ENCODE measurements around the gene DNMBP. TPM values are rescaled to one million over a fixed set of nuclear protein-coding genes. Genes with fewer than 3 reads are reported as not detected.
A peak's percentile ranks its signal among the peaks of the same experiment; 100 is the strongest.

DNMBP gene
- total and polyA plus RNA-seq, 2 of the 4 experiments (the other 2 are of a cell fraction), result 10.9 to 13.6 TPM

DNA sequence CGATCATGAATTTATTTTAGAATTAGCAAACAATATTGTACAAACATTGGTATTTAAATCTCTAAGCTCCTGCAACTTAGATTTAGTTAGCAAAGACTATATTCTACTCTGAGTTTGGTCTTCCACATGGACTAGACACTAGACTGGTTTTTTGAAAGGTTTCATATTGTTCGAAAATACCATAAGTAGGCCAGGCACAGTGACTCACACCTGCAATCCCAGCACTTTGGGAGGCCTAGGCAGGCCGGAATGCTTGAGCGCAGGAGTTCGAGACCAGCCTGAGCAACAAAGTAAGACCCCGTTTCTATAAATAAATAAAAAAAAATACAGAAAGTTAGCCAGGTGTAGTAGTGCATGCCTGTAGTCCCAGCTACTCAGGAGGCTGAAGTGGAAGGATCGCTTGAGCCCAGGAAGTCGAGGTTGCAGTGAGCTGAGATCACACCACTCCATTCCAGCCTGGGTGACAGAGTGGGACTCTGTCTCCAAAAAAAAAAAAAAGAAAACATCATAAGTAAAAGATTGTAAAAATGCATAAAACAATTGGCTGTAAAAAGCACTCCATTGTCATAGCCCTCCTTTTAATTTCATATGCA lies 154.2 kb downstream of the DNMBP start:
- H3K27ac ChIP-seq (ENCODE audit: insufficient read depth, low read length), result no peak overlapping the region
- no peak overlapping the region for H2BK120ac ChIP-seq (ENCODE audit: low read depth, low read length)
- dilution Hi-C loops (cut with HindIII; ENCODE audit: low sequenced_read_pairs, unreplicated experiment), result no loop called here
- no peaks in the 10 kb centered on the region for H3K9me3 ChIP-seq (ENCODE audit: control insufficient read depth, insufficient read depth, low read length)
- H3K36me3 ChIP-seq (ENCODE audit: control insufficient read depth, insufficient read depth, low read length), result no peaks in the 10 kb centered on the region
- in situ Hi-C loops (cut with MboI; ENCODE audit: low sequenced_read_pairs), result no loop called here
- BruUV-seq (replicated peaks), result no TSS peak
- no CpG with 5 or more reads among the region's 8 CpGs for WGBS, 2 experiments (ENCODE audit: extremely low coverage in 2 of 2, insufficient read length in 1 of 2)
- H2AFZ ChIP-seq (replicated peaks; ENCODE audit: low read length, poor library complexity), result no peak overlapping the region
- CTCF ChIA-PET, result interaction anchor here (0.6 to 1.8 kb wide), 5 partner anchors 15 to 190 kb away, joined by 3 to 5 read pairs (median 3); no protein-coding TSS in a partner anchor
- H3K56ac ChIP-seq (ENCODE audit: extremely low read depth, insufficient read depth, low read length), result no peak overlapping the region
- intact Hi-C loops (cut with micrococcal nuclease), result loop anchor here (1.0 to 2.0 kb wide), 3 partner anchors 109 to 331 kb away; partner anchors contain the start of gene ERLIN1
- POLR2A ChIA-PET (ENCODE audit: unreplicated experiment), result no interaction called here
- H2BK15ac ChIP-seq (ENCODE audit: low read depth, low read length), result no peak overlapping the region
- H2AK5ac ChIP-seq (ENCODE audit: low read depth, low read length), result no peak overlapping the region
- no peak overlapping the region for H3K14ac ChIP-seq (replicated peaks; ENCODE audit: low read depth, low read length)
- H3K23ac ChIP-seq (ENCODE audit: low read depth, low read length), result no peak overlapping the region
- H2AK9ac ChIP-seq (replicated peaks; ENCODE audit: low read depth, low read length, poor library complexity), result no peak overlapping the region
- no peak overlapping the region for H2BK20ac ChIP-seq (ENCODE audit: low read depth, low read length)
- H3K27me3 ChIP-seq (ENCODE audit: control insufficient read depth, insufficient read depth, low read length), result peaks cover 2% of the 10 kb centered on the region
- no peak overlapping the region for H2BK5ac ChIP-seq (ENCODE audit: low read depth, low read length, poor library complexity, severe bottlenecking)
- H3K79me1 ChIP-seq (ENCODE audit: low read depth in 1 of 2, low read length in 2 of 2), result no peaks in the 10 kb centered on the region
- no peaks in the 10 kb centered on the region; the same call in 1 of the 2 replicates for H3K4me1 ChIP-seq (ENCODE audit: control insufficient read depth, insufficient read depth, low read length)
- no peak overlapping the region for H4K91ac ChIP-seq (ENCODE audit: insufficient read depth, low read depth, low read length)
- H3K4me2 ChIP-seq (ENCODE audit: low read depth, low read length), result no peak overlapping the region
- no peak overlapping the region for H3K4ac ChIP-seq (ENCODE audit: low read depth, low read length)
- no peaks in the 10 kb centered on the region for H4K20me1 ChIP-seq (ENCODE audit: insufficient read depth, low read length)
- H3K9ac ChIP-seq (ENCODE audit: low read depth, low read length), result no peak overlapping the region
- TF ChIP-seq, protein P1, sequence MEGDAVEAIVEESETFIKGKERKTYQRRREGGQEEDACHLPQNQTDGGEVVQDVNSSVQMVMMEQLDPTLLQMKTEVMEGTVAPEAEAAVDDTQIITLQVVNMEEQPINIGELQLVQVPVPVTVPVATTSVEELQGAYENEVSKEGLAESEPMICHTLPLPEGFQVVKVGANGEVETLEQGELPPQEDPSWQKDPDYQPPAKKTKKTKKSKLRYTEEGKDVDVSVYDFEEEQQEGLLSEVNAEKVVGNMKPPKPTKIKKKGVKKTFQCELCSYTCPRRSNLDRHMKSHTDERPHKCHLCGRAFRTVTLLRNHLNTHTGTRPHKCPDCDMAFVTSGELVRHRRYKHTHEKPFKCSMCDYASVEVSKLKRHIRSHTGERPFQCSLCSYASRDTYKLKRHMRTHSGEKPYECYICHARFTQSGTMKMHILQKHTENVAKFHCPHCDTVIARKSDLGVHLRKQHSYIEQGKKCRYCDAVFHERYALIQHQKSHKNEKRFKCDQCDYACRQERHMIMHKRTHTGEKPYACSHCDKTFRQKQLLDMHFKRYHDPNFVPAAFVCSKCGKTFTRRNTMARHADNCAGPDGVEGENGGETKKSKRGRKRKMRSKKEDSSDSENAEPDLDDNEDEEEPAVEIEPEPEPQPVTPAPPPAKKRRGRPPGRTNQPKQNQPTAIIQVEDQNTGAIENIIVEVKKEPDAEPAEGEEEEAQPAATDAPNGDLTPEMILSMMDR (conservative IDR thresholded peaks at IDR 0.05; ENCODE audit: low read depth, low read length), result no peak
- TF ChIP-seq RCOR1 (IDR thresholded peaks at IDR 0.05; ENCODE audit: insufficient replicate concordance, low read length) (no peak), MAFK (IDR thresholded peaks at IDR 0.05; ENCODE audit: low read depth, low read length) (no peak), BHLHE40 (IDR thresholded peaks at IDR 0.05; ENCODE audit: low read depth, low read length) (no peak), POLR2A (IDR thresholded peaks at IDR 0.05; ENCODE audit: low read depth, low read length) (no peak), MXI1 (IDR thresholded peaks at IDR 0.05; ENCODE audit: borderline replicate concordance, low read depth, low read length) (no peak), FOS (IDR thresholded peaks at IDR 0.05; ENCODE audit: low read depth, low read length) (no peak), CHD1 (IDR thresholded peaks at IDR 0.05; ENCODE audit: low read depth, low read length) (no peak)
- TF ChIP-seq, protein P2, sequence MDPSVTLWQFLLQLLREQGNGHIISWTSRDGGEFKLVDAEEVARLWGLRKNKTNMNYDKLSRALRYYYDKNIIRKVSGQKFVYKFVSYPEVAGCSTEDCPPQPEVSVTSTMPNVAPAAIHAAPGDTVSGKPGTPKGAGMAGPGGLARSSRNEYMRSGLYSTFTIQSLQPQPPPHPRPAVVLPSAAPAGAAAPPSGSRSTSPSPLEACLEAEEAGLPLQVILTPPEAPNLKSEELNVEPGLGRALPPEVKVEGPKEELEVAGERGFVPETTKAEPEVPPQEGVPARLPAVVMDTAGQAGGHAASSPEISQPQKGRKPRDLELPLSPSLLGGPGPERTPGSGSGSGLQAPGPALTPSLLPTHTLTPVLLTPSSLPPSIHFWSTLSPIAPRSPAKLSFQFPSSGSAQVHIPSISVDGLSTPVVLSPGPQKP (IDR thresholded peaks at IDR 0.05; ENCODE audit: borderline replicate concordance, low read depth, low read length), result no peak
- no peak overlapping the region for H3K4me3 ChIP-seq (ENCODE audit: insufficient read depth, low read depth, low read length)
- ATAC-seq (ENCODE audit: low read depth) (peak; percentile 44), DNase-seq (no peak)
- H4K8ac ChIP-seq (ENCODE audit: low read depth in 2 of 2, low read length in 2 of 2), result no peak overlapping the region
- H3K9me1 ChIP-seq (ENCODE audit: insufficient read depth, low read length), result peaks cover 3% of the 10 kb centered on the region; the same call in 1 of the 2 replicates
- H3K18ac ChIP-seq (ENCODE audit: low read depth, low read length), result no peak overlapping the region; the same call in 1 of the 2 replicates
- no peak overlapping the region for H4K5ac ChIP-seq (ENCODE audit: low read depth, low read length)
